ENCODE measurements around the gene MYO5B.

Gene MYO5B

GRCh38 chr18:49971462-49971861 is 223.5 kb downstream of the MYO5B start:
- DNase-seq: peak; percentile 29
- Histone ChIP-seq H3K23ac (ENCODE audit: low read length) (no peak overlapping the region), H2BK15ac (replicated peaks; ENCODE audit: low read depth) (no peak overlapping the region), H2BK120ac (ENCODE audit: low read depth, low read length) (no peak overlapping the region), H3K4ac (ENCODE audit: low read depth, low read length) (no peak overlapping the region), H3K18ac (ENCODE audit: low read length) (no peak overlapping the region), H4K8ac (ENCODE audit: low read depth, low read length) (no peak overlapping the region), H3K79me1 (ENCODE audit: low read length) (no peaks in the 10 kb centered on the region), H3K4me1 (ENCODE audit: control insufficient read depth, low read depth, low read length) (no peaks in the 10 kb centered on the region), H3K27ac (ENCODE audit: low read depth, low read length) (no peak overlapping the region), H3K27me3 (ENCODE audit: insufficient read depth, low read length, poor library complexity) (no peaks in the 10 kb centered on the region), H3K4me3 (ENCODE audit: low read length) (no peak overlapping the region), H2BK5ac (ENCODE audit: low read length) (no peak overlapping the region), H4K5ac (ENCODE audit: low read length) (no peak overlapping the region), H3K4me2 (ENCODE audit: low read length) (no peak overlapping the region), H3K79me2 (ENCODE audit: control insufficient read depth, insufficient read depth, low read length) (no peaks in the 10 kb centered on the region), H3K36me3 (ENCODE audit: control insufficient read depth, insufficient read depth, low read length) (no peaks in the 10 kb centered on the region), H3K56ac (ENCODE audit: low read length) (no peak overlapping the region), H3K9ac (ENCODE audit: low read length) (no peak overlapping the region), H2AK5ac (ENCODE audit: low read length) (no peak overlapping the region)
- no CpG with 5 or more reads among the region's 1 CpG for WGBS (ENCODE audit: extremely low coverage, insufficient coverage, low lambda C conversion rate)

- no peak overlapping the region for H2BK5ac ChIP-seq (ENCODE audit: low read length)
Observed at GRCh38 chr18:49970319-49970718, 224.6 kb downstream of the MYO5B start.

GRCh38 chr18:49968644-49969309 is 226.2 kb downstream of the MYO5B start:
- H3K27me3 ChIP-seq (ENCODE audit: insufficient read depth, low read length, poor library complexity): no peaks in the 10 kb centered on the region
- DNase-seq: no peak
- no peak overlapping the region for H3K4me2 ChIP-seq (ENCODE audit: low read length)
- H3K4me3 ChIP-seq (ENCODE audit: low read length): no peak overlapping the region
- no peak overlapping the region for H3K23ac ChIP-seq (ENCODE audit: low read length)
- H2BK15ac ChIP-seq (replicated peaks; ENCODE audit: low read depth): no peak overlapping the region
- H3K79me2 ChIP-seq (ENCODE audit: control insufficient read depth, insufficient read depth, low read length): no peaks in the 10 kb centered on the region
- H4K5ac ChIP-seq (ENCODE audit: low read length): no peak overlapping the region
- H3K9ac ChIP-seq (ENCODE audit: low read length): no peak overlapping the region
- H3K27ac ChIP-seq (ENCODE audit: low read depth, low read length): no peak overlapping the region
- WGBS (ENCODE audit: extremely low coverage, insufficient coverage, low lambda C conversion rate): no CpG with 5 or more reads among the region's 5 CpGs
- no peak overlapping the region for H3K18ac ChIP-seq (ENCODE audit: low read length)
- no peak overlapping the region for H2BK120ac ChIP-seq (ENCODE audit: low read depth, low read length)
- H3K36me3 ChIP-seq (ENCODE audit: control insufficient read depth, insufficient read depth, low read length): no peaks in the 10 kb centered on the region
- H3K56ac ChIP-seq (ENCODE audit: low read length): no peak overlapping the region
- H2AK5ac ChIP-seq (ENCODE audit: low read length): no peak overlapping the region
- H3K79me1 ChIP-seq (ENCODE audit: low read length): no peaks in the 10 kb centered on the region
- no peak overlapping the region for H2BK5ac ChIP-seq (ENCODE audit: low read length)
- H3K4me1 ChIP-seq (ENCODE audit: control insufficient read depth, low read depth, low read length): no peaks in the 10 kb centered on the region
- H4K8ac ChIP-seq (ENCODE audit: low read depth, low read length): no peak overlapping the region
- H3K4ac ChIP-seq (ENCODE audit: low read depth, low read length): no peak overlapping the region

More at GRCh38 chr18:49970319-49970718, 224.6 kb downstream of the MYO5B start:
- H4K8ac ChIP-seq (ENCODE audit: low read depth, low read length): no peak overlapping the region
- H3K23ac ChIP-seq (ENCODE audit: low read length): no peak overlapping the region
- no peaks in the 10 kb centered on the region for H3K79me2 ChIP-seq (ENCODE audit: control insufficient read depth, insufficient read depth, low read length)
- H3K4me1 ChIP-seq (ENCODE audit: control insufficient read depth, low read depth, low read length): no peaks in the 10 kb centered on the region
- H3K27me3 ChIP-seq (ENCODE audit: insufficient read depth, low read length, poor library complexity): no peaks in the 10 kb centered on the region
- no peak overlapping the region for H2BK15ac ChIP-seq (replicated peaks; ENCODE audit: low read depth)
- no peak overlapping the region for H3K4me3 ChIP-seq (ENCODE audit: low read length)
- no peak overlapping the region for H3K27ac ChIP-seq (ENCODE audit: low read depth, low read length)
- no peak overlapping the region for H3K9ac ChIP-seq (ENCODE audit: low read length)
- no peaks in the 10 kb centered on the region for H3K79me1 ChIP-seq (ENCODE audit: low read length)
- no peak overlapping the region for H3K18ac ChIP-seq (ENCODE audit: low read length)
- no peak for DNase-seq
- H3K4ac ChIP-seq (ENCODE audit: low read depth, low read length): no peak overlapping the region
- H3K4me2 ChIP-seq (ENCODE audit: low read length): no peak overlapping the region
- no peak overlapping the region for H4K5ac ChIP-seq (ENCODE audit: low read length)
- no peak overlapping the region for H2BK120ac ChIP-seq (ENCODE audit: low read depth, low read length)
- H2AK5ac ChIP-seq (ENCODE audit: low read length): no peak overlapping the region
- no peak overlapping the region for H3K56ac ChIP-seq (ENCODE audit: low read length)
- WGBS (ENCODE audit: extremely low coverage, insufficient coverage, low lambda C conversion rate): no CpG with 5 or more reads among the region's 4 CpGs
- H3K36me3 ChIP-seq (ENCODE audit: control insufficient read depth, insufficient read depth, low read length): no peaks in the 10 kb centered on the region

GRCh38 chr18:49967636-49968313 is 227.2 kb downstream of the MYO5B start:
- Histone ChIP-seq H3K4me2 (ENCODE audit: low read length) (no peak overlapping the region), H3K36me3 (ENCODE audit: control insufficient read depth, insufficient read depth, low read length) (no peaks in the 10 kb centered on the region), H2BK15ac (replicated peaks; ENCODE audit: low read depth) (no peak overlapping the region), H3K79me2 (ENCODE audit: control insufficient read depth, insufficient read depth, low read length) (no peaks in the 10 kb centered on the region), H3K18ac (ENCODE audit: low read length) (no peak overlapping the region), H2AK5ac (ENCODE audit: low read length) (no peak overlapping the region), H2BK120ac (ENCODE audit: low read depth, low read length) (no peak overlapping the region), H2BK5ac (ENCODE audit: low read length) (no peak overlapping the region), H4K5ac (ENCODE audit: low read length) (no peak overlapping the region), H3K27me3 (ENCODE audit: insufficient read depth, low read length, poor library complexity) (no peaks in the 10 kb centered on the region), H4K8ac (ENCODE audit: low read depth, low read length) (no peak overlapping the region), H3K9ac (ENCODE audit: low read length) (no peak overlapping the region), H3K23ac (ENCODE audit: low read length) (no peak overlapping the region), H3K56ac (ENCODE audit: low read length) (no peak overlapping the region), H3K27ac (ENCODE audit: low read depth, low read length) (no peak overlapping the region), H3K4ac (ENCODE audit: low read depth, low read length) (no peak overlapping the region), H3K79me1 (ENCODE audit: low read length) (no peaks in the 10 kb centered on the region), H3K4me1 (ENCODE audit: control insufficient read depth, low read depth, low read length) (no peaks in the 10 kb centered on the region), H3K4me3 (ENCODE audit: low read length) (no peak overlapping the region)
- no peak for DNase-seq
- no CpG with 5 or more reads among the region's 7 CpGs for WGBS (ENCODE audit: extremely low coverage, insufficient coverage, low lambda C conversion rate)

GRCh38 chr18:49967171-49967570 is 227.8 kb downstream of the MYO5B start:
- H4K8ac ChIP-seq (ENCODE audit: low read depth, low read length): no peak overlapping the region
- no peaks in the 10 kb centered on the region for H3K79me1 ChIP-seq (ENCODE audit: low read length)
- no peak overlapping the region for H3K4me2 ChIP-seq (ENCODE audit: low read length)
- no peak overlapping the region for H4K5ac ChIP-seq (ENCODE audit: low read length)
- no peak overlapping the region for H2BK5ac ChIP-seq (ENCODE audit: low read length)
- H2AK5ac ChIP-seq (ENCODE audit: low read length): no peak overlapping the region
- no peaks in the 10 kb centered on the region for H3K4me1 ChIP-seq (ENCODE audit: control insufficient read depth, low read depth, low read length)
- no peak for DNase-seq
- H3K4ac ChIP-seq (ENCODE audit: low read depth, low read length): no peak overlapping the region
- no peak overlapping the region for H3K9ac ChIP-seq (ENCODE audit: low read length)
- no peak overlapping the region for H3K18ac ChIP-seq (ENCODE audit: low read length)
- H3K79me2 ChIP-seq (ENCODE audit: control insufficient read depth, insufficient read depth, low read length): no peaks in the 10 kb centered on the region
- no peak overlapping the region for H3K23ac ChIP-seq (ENCODE audit: low read length)
- H3K56ac ChIP-seq (ENCODE audit: low read length): no peak overlapping the region
- no peaks in the 10 kb centered on the region for H3K27me3 ChIP-seq (ENCODE audit: insufficient read depth, low read length, poor library complexity)
- no CpG with 5 or more reads among the region's 4 CpGs for WGBS (ENCODE audit: extremely low coverage, insufficient coverage, low lambda C conversion rate)
- no peak overlapping the region for H2BK120ac ChIP-seq (ENCODE audit: low read depth, low read length)
- no peak overlapping the region for H3K27ac ChIP-seq (ENCODE audit: low read depth, low read length)
- no peaks in the 10 kb centered on the region for H3K36me3 ChIP-seq (ENCODE audit: control insufficient read depth, insufficient read depth, low read length)
- H3K4me3 ChIP-seq (ENCODE audit: low read length): no peak overlapping the region
- H2BK15ac ChIP-seq (replicated peaks; ENCODE audit: low read depth): no peak overlapping the region
